RWPE2 (cell line): ENCODE measurements around the gene SEC16B.
A peak's percentile ranks its signal among the peaks of the same experiment; 100 is the strongest.

Experiments
- ATAC-seq: fragments of 200-7000 bp; cut with Tn5 transposase; 3 replicates; pipeline ENCODE4 v1.9.1; 2021; ENCODE audit warnings: low read depth
- DNase-seq: peaks from one replicate; pipeline ENCODE4 v3.0.0-alpha.2; 2020; ENCODE audit warnings: low spot score
- H3K27ac ChIP-seq: fragments of 450-650 bp; 2 replicates; pipeline ENCODE4 v1.5.1; 2017; ENCODE audit warnings: mild to moderate bottlenecking; ENCODE audit not compliant: poor library complexity, severe bottlenecking
- H3K27me3 ChIP-seq: fragments of 250-450 bp; sonication (Bioruptor Pico); 2 replicates; pipeline ENCODE4 v1.5.1; 2021; ENCODE audit warnings: mild to moderate bottlenecking, moderate library complexity; ENCODE audit not compliant: insufficient read depth, poor library complexity, severe bottlenecking
- H3K36me3 ChIP-seq: fragments of 250-450 bp; sonication (Bioruptor Pico); 2 replicates; pipeline ENCODE4 v1.5.1; 2020; ENCODE audit warnings: low read depth, mild to moderate bottlenecking, moderate library complexity
- H3K4me1 ChIP-seq: fragments of 250-450 bp; sonication (Bioruptor Pico); 2 replicates; pipeline ENCODE4 v1.5.1; 2021; ENCODE audit warnings: mild to moderate bottlenecking, moderate library complexity; ENCODE audit not compliant: insufficient read depth, poor library complexity, severe bottlenecking
- H3K4me3 ChIP-seq: fragments of 250-450 bp; sonication (Bioruptor Pico); 2 replicates; pipeline ENCODE4 v1.5.1; 2021; ENCODE audit warnings: mild to moderate bottlenecking, moderate library complexity; ENCODE audit not compliant: severe bottlenecking
- H3K9me3 ChIP-seq: fragments of 250-450 bp; sonication (Bioruptor Pico); 2 replicates; pipeline ENCODE4 v1.5.1; 2021; ENCODE audit warnings: mild to moderate bottlenecking, moderate library complexity; ENCODE audit not compliant: severe bottlenecking
- CTCF ChIP-seq: fragments of 450-650 bp; IDR thresholded peaks from one replicate; pipeline ENCODE4 v1.5.1; 2017; ENCODE audit warnings: mild to moderate bottlenecking, moderate library complexity; ENCODE audit not compliant: poor library complexity, severe bottlenecking

The SEC16B gene

DNA sequence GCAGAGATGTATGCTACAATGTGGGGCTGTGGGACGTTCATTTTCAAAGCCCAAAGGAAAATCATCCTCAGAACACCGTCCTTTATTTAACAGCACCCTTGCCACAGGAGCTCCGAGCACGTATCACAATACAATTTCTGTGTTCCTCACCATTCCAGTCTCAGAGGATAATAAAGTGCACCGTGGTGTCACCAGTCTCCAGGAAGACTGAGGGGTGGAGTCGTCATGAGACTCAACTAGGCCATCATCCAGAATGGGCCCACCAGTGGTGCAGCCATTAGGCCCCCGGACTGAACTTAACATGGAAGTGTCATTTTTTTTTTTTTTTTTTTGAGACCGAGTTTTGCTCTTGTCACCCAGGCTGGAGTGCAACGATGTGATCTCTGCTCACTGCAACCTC, 17.2 kb downstream of the SEC16B start:
- H3K27ac ChIP-seq: no peak overlapping the region
- H3K27me3 ChIP-seq: no peaks in the 10 kb centered on the region
- ATAC-seq (no peak), DNase-seq (no peak)
- no peaks in the 10 kb centered on the region for H3K36me3 ChIP-seq
- H3K9me3 ChIP-seq: no peaks in the 10 kb centered on the region
- H3K4me1 ChIP-seq: no peaks in the 10 kb centered on the region
- TF ChIP-seq CTCF: no peak
- no peak overlapping the region for H3K4me3 ChIP-seq

- Histone ChIP-seq H3K27ac (no peak overlapping the region), H3K36me3 (no peaks in the 10 kb centered on the region), H3K4me3 (no peak overlapping the region), H3K9me3 (no peaks in the 10 kb centered on the region), H3K27me3 (no peaks in the 10 kb centered on the region), H3K4me1 (no peaks in the 10 kb centered on the region)
- no peak for DNase-seq
- no peak for ATAC-seq
- no peak for TF ChIP-seq CTCF
These were observed 17.6 kb downstream of the SEC16B start for GRCh38 chr1:177952249-177952648.

- no peaks in the 10 kb centered on the region for H3K27me3 ChIP-seq
- TF ChIP-seq CTCF: no peak
These were observed 19.4 kb downstream of the SEC16B start for GRCh38 chr1:177950506-177950905.

GRCh38 chr1:177948336-177948972, 21.4 kb downstream of the SEC16B start:
- Histone ChIP-seq H3K27me3 (no peaks in the 10 kb centered on the region), H3K27ac (no peak overlapping the region), H3K36me3 (no peaks in the 10 kb centered on the region), H3K9me3 (no peaks in the 10 kb centered on the region), H3K4me1 (no peaks in the 10 kb centered on the region), H3K4me3 (no peak overlapping the region)
- peak; percentile 94 for TF ChIP-seq CTCF
- DNase-seq: no peak
- peak; percentile 64 for ATAC-seq

More at GRCh38 chr1:177950506-177950905, 19.4 kb downstream of the SEC16B start:
- Histone ChIP-seq H3K36me3 (no peaks in the 10 kb centered on the region), H3K4me1 (no peaks in the 10 kb centered on the region), H3K4me3 (no peak overlapping the region), H3K9me3 (no peaks in the 10 kb centered on the region), H3K27ac (no peak overlapping the region)
- DNase-seq (no peak), ATAC-seq (no peak)

- Histone ChIP-seq H3K27ac (no peak overlapping the region), H3K36me3 (no peaks in the 10 kb centered on the region), H3K4me3 (no peak overlapping the region), H3K4me1 (no peaks in the 10 kb centered on the region), H3K9me3 (no peaks in the 10 kb centered on the region), H3K27me3 (no peaks in the 10 kb centered on the region)
- no peak for ATAC-seq
- no peak for TF ChIP-seq CTCF
- DNase-seq: no peak
These were observed 22.2 kb downstream of the SEC16B start for GRCh38 chr1:177947623-177948022.
